Activated T-cell treated with anti-CD3 and anti-CD28 coated beads for 48 hours (primary cell): Measurements from ENCODE around the gene SEC16A.

Experiments
- DNase-seq: peaks from one replicate; pipeline ENCODE4 v3.0.0-alpha.2; 2020; ENCODE audit warnings: low read depth

Gene SEC16A

GRCh38 chr9:136399176-136400037, 83.4 kb downstream of the SEC16A start:
- DNase-seq: peak; percentile 40

GRCh38 chr9:136398286-136398685, 84.6 kb downstream of the SEC16A start:
- DNase-seq: no peak

- DNase-seq: no peak
Measured at GRCh38 chr9:136397643-136398042, 85.2 kb downstream of the SEC16A start.

- DNase-seq: no peak
Measured at GRCh38 chr9:136396219-136396515, 86.7 kb downstream of the SEC16A start.

- no peak for DNase-seq
Measured at GRCh38 chr9:136395345-136396218, 87.3 kb downstream of the SEC16A start.

GRCh38 chr9:136395020-136395340, 87.9 kb downstream of the SEC16A start:
- no peak for DNase-seq

GRCh38 chr9:136394312-136395019, 88.4 kb downstream of the SEC16A start:
- no peak for DNase-seq

GRCh38 chr9:136393531-136393930, 89.3 kb downstream of the SEC16A start:
- no peak for DNase-seq

GRCh38 chr9:136392538-136393449, 90.0 kb downstream of the SEC16A start:
- DNase-seq: no peak

GRCh38 chr9:136391737-136392537, 90.9 kb downstream of the SEC16A start:
- no peak for DNase-seq
